Neural progenitor cell (in vitro differentiated cells): Measurements from ENCODE around the gene VPS35. TPM values are rescaled to one million over a fixed set of nuclear protein-coding genes. Genes with fewer than 3 reads are reported as not detected.

ENCODE experiments used
- DNase-seq: peaks from one replicate; pipeline ENCODE4 v3.0.0-alpha.2; 2016; ENCODE audit warnings: low spot score
- H2AFZ ChIP-seq: fragments of 200-600 bp; sonication (generic); replicated peaks from 2 replicates; pipeline ENCODE4 v1.6.1; 2016; ENCODE audit warnings: antibody characterized with exemption
- H3F3A ChIP-seq: fragments of 200-600 bp; sonication (generic); 2 replicates; pipeline ENCODE4 v1.6.1; 2016; ENCODE audit warnings: antibody characterized with exemption, low read depth
- H3K27ac ChIP-seq: fragments of 200-600 bp; sonication (generic); 2 replicates; pipeline ENCODE4 v1.5.1; 2016; ENCODE audit warnings: mild to moderate bottlenecking
- H3K27me3 ChIP-seq: fragments of 200-600 bp; sonication (generic); 2 replicates; pipeline ENCODE4 v1.6.1; 2016; ENCODE audit warnings: mild to moderate bottlenecking, moderate library complexity
- H3K36me3 ChIP-seq: fragments of 200-600 bp; sonication (generic); 2 replicates; pipeline ENCODE4 v1.5.1; 2016
- H3K4me1 ChIP-seq: fragments of 200-600 bp; sonication (generic); 2 replicates; pipeline ENCODE4 v1.6.1; 2016; ENCODE audit warnings: mixed run types
- H3K4me2 ChIP-seq: fragments of 200-600 bp; sonication (generic); 2 replicates; pipeline ENCODE4 v1.6.1; 2016
- H3K4me3 ChIP-seq: fragments of 200-600 bp; sonication (generic); 2 replicates; pipeline ENCODE4 v1.5.1; 2016
- H3K79me2 ChIP-seq: fragments of 200-600 bp; sonication (generic); 2 replicates; pipeline ENCODE4 v1.6.1; 2016; ENCODE audit warnings: low read depth
- H3K9ac ChIP-seq: fragments of 200-600 bp; sonication (generic); 2 replicates; pipeline ENCODE4 v1.6.1; 2016
- H3K9me3 ChIP-seq: fragments of 200-600 bp; sonication (generic); 2 replicates; pipeline ENCODE4 v1.5.1; 2016; ENCODE audit warnings: low read depth
- H4K20me1 ChIP-seq: fragments of 200-600 bp; sonication (generic); 2 replicates; pipeline ENCODE4 v1.6.1; 2016; ENCODE audit warnings: low read depth
- H3K27ac Mint-ChIP-seq: 3 replicates; pipeline ENCODE4 v1.8.0; 2021; ENCODE audit warnings: mixed read lengths
- H3K27me3 Mint-ChIP-seq: 2 replicates; pipeline ENCODE4 v1.8.0; 2022; ENCODE audit warnings: low read depth, mild to moderate bottlenecking, inconsistent platforms, moderate library complexity, mixed read lengths; ENCODE audit not compliant: insufficient read depth
- H3K36me3 Mint-ChIP-seq: 3 replicates; pipeline ENCODE4 v1.8.0; 2021; ENCODE audit warnings: mixed read lengths
- H3K4me1 Mint-ChIP-seq: 3 replicates; pipeline ENCODE4 v1.8.0; 2021; ENCODE audit warnings: mixed read lengths
- H3K4me3 Mint-ChIP-seq: 3 replicates; pipeline ENCODE4 v1.8.0; 2021; ENCODE audit warnings: mild to moderate bottlenecking, moderate library complexity, mixed read lengths
- H3K9me3 Mint-ChIP-seq: 3 replicates; pipeline ENCODE4 v1.8.0; 2020; ENCODE audit warnings: mixed read lengths
- CTCF ChIP-seq: fragments of 200-600 bp; sonication (generic); IDR thresholded peaks from 2 replicates; pipeline ENCODE4 v1.5.1; 2017; ENCODE audit warnings: antibody characterized with exemption, mild to moderate bottlenecking
- EZH2 ChIP-seq: fragments of 200-600 bp; sonication (generic); IDR thresholded peaks from 2 replicates; pipeline ENCODE4 v1.6.1; 2017; ENCODE audit warnings: antibody characterized with exemption, mild to moderate bottlenecking, moderate library complexity
- EZH2phosphoT487 ChIP-seq: fragments of 200-600 bp; sonication (generic); IDR thresholded peaks from 2 replicates; pipeline ENCODE4 v1.6.1; 2017; ENCODE audit warnings: antibody characterized with exemption
- total RNA-seq: library from RNA; depleted of rRNA; stranded (reverse); fragments of >200 nt; gene quantifications from 2 replicates; pipeline ENCODE4 v1.2.3, GENCODE V29; 2015; ENCODE audit warnings: low replicate concordance

Gene VPS35
- total RNA-seq, 1 donor from 2014 or later: 115 TPM

GRCh38 chr16:46721885-46722284 is 32.9 kb upstream of the VPS35 start:
- Histone ChIP-seq H3K36me3 (no peaks in the 10 kb centered on the region), H3K27me3 (no peaks in the 10 kb centered on the region), H3K9me3 (no peaks in the 10 kb centered on the region), H3K79me2 (no peaks in the 10 kb centered on the region), H3K9ac (no peak overlapping the region), H3F3A (no peaks in the 10 kb centered on the region), H3K4me2 (no peak overlapping the region), H3K4me3 (no peak overlapping the region), H4K20me1 (no peaks in the 10 kb centered on the region), H2AFZ (no peak overlapping the region), H3K4me1 (no peaks in the 10 kb centered on the region), H3K27ac (no peak overlapping the region)
- H3K27me3 Mint-ChIP-seq: peaks cover 2% of the 10 kb centered on the region
- H3K4me3 Mint-ChIP-seq: no peak overlapping the region
- no peaks in the 10 kb centered on the region for H3K36me3 Mint-ChIP-seq
- H3K4me1 Mint-ChIP-seq: no peaks in the 10 kb centered on the region
- TF ChIP-seq CTCF (no peak), EZH2phosphoT487 (no peak), EZH2 (no peak)
- no peak overlapping the region for H3K27ac Mint-ChIP-seq
- no peak for DNase-seq
- peaks cover 12% of the 10 kb centered on the region for H3K9me3 Mint-ChIP-seq

- Histone ChIP-seq H3K27me3 (no peaks in the 10 kb centered on the region), H3K4me2 (no peak overlapping the region), H3K4me1 (no peaks in the 10 kb centered on the region), H3K4me3 (no peak overlapping the region), H2AFZ (no peak overlapping the region), H4K20me1 (no peaks in the 10 kb centered on the region), H3K9ac (no peak overlapping the region), H3K79me2 (no peaks in the 10 kb centered on the region), H3F3A (no peaks in the 10 kb centered on the region), H3K27ac (no peak overlapping the region), H3K9me3 (no peaks in the 10 kb centered on the region), H3K36me3 (no peaks in the 10 kb centered on the region)
- no peaks in the 10 kb centered on the region for H3K4me1 Mint-ChIP-seq
- no peak overlapping the region for H3K4me3 Mint-ChIP-seq
- DNase-seq: no peak
- peaks cover 7% of the 10 kb centered on the region for H3K9me3 Mint-ChIP-seq
- no peak for TF ChIP-seq EZH2
- no peak for TF ChIP-seq CTCF
- no peak for TF ChIP-seq EZH2phosphoT487
- peaks cover 2% of the 10 kb centered on the region for H3K27me3 Mint-ChIP-seq
- H3K36me3 Mint-ChIP-seq: no peaks in the 10 kb centered on the region
- H3K27ac Mint-ChIP-seq: no peak overlapping the region
Measured at GRCh38 chr16:46720619-46721018, 31.6 kb upstream of the VPS35 start.

- DNase-seq: no peak
- no peaks in the 10 kb centered on the region for H3K79me2 ChIP-seq
- H3K4me1 ChIP-seq: no peaks in the 10 kb centered on the region
- TF ChIP-seq CTCF (no peak), EZH2 (no peak)
- no peak overlapping the region for H2AFZ ChIP-seq
- H3K9me3 ChIP-seq: no peaks in the 10 kb centered on the region
- peaks cover 2% of the 10 kb centered on the region for H3K27me3 Mint-ChIP-seq
- H3K27ac ChIP-seq: no peak overlapping the region
- H3K36me3 Mint-ChIP-seq: no peaks in the 10 kb centered on the region
- no peaks in the 10 kb centered on the region for H3F3A ChIP-seq
- no peak overlapping the region for H3K4me3 Mint-ChIP-seq
- H3K4me2 ChIP-seq: no peak overlapping the region
- no peaks in the 10 kb centered on the region for H3K36me3 ChIP-seq
- no peak overlapping the region for H3K27ac Mint-ChIP-seq
- peaks cover 3% of the 10 kb centered on the region for H3K9me3 Mint-ChIP-seq
- no peak overlapping the region for H3K4me3 ChIP-seq
- H3K27me3 ChIP-seq: no peaks in the 10 kb centered on the region
- H3K9ac ChIP-seq: no peak overlapping the region
- no peaks in the 10 kb centered on the region for H4K20me1 ChIP-seq
- no peaks in the 10 kb centered on the region for H3K4me1 Mint-ChIP-seq
Measured at GRCh38 chr16:46719528-46719927, 30.6 kb upstream of the VPS35 start.

GRCh38 chr16:46718214-46718613 is 29.2 kb upstream of the VPS35 start:
- Histone ChIP-seq H2AFZ (no peak overlapping the region), H3F3A (no peaks in the 10 kb centered on the region), H3K27me3 (no peaks in the 10 kb centered on the region), H3K4me1 (no peaks in the 10 kb centered on the region), H3K9me3 (no peaks in the 10 kb centered on the region), H3K9ac (no peak overlapping the region), H3K79me2 (no peaks in the 10 kb centered on the region), H3K4me2 (no peak overlapping the region), H4K20me1 (no peaks in the 10 kb centered on the region), H3K27ac (no peak overlapping the region), H3K36me3 (no peaks in the 10 kb centered on the region), H3K4me3 (no peak overlapping the region)
- Mint-ChIP-seq H3K4me3 (no peak overlapping the region), H3K4me1 (no peaks in the 10 kb centered on the region), H3K27ac (no peak overlapping the region), H3K9me3 (peaks cover 3% of the 10 kb centered on the region), H3K27me3 (peaks cover 2% of the 10 kb centered on the region), H3K36me3 (no peaks in the 10 kb centered on the region)
- DNase-seq: no peak
- TF ChIP-seq EZH2 (no peak), CTCF (no peak), EZH2phosphoT487 (no peak)
